DOHH2 (cell line): ENCODE data around the gene ASGR2.

Source experiments
- H3F3A ChIP-seq: fragments of 200-600 bp; sonication (generic), shearing (Covaris generic); 2 replicates; pipeline ENCODE4 v1.6.0; 2016; ENCODE audit warnings: antibody characterized with exemption, mild to moderate bottlenecking; ENCODE audit not compliant: control insufficient read depth, insufficient read depth
- H3K27ac ChIP-seq: fragments of 200-600 bp; sonication (generic); 2 replicates; pipeline ENCODE4 v1.5.1; 2014; ENCODE audit warnings: low read depth, mild to moderate bottlenecking, low read length, moderate library complexity
- H3K27me3 ChIP-seq: fragments of 200-600 bp; sonication (generic); 2 replicates; pipeline ENCODE4 v1.6.1; 2014; ENCODE audit warnings: mild to moderate bottlenecking, low read length, mixed read lengths; ENCODE audit not compliant: control insufficient read depth
- H3K36me3 ChIP-seq: fragments of 200-600 bp; sonication (generic); 2 replicates; pipeline ENCODE4 v1.6.1; 2014; ENCODE audit warnings: mild to moderate bottlenecking, low read length, moderate library complexity, mixed read lengths; ENCODE audit not compliant: control insufficient read depth
- H3K4me1 ChIP-seq: fragments of 200-600 bp; sonication (generic); 2 replicates; pipeline ENCODE4 v1.6.1; 2014; ENCODE audit warnings: mild to moderate bottlenecking, low read length, mixed read lengths; ENCODE audit not compliant: control insufficient read depth
- H3K4me2 ChIP-seq: fragments of 200-600 bp; sonication (generic); 2 replicates; pipeline ENCODE4 v1.6.0; 2014; ENCODE audit warnings: mild to moderate bottlenecking, low read length, moderate library complexity
- H3K4me3 ChIP-seq: fragments of 200-600 bp; sonication (generic); 2 replicates; pipeline ENCODE4 v1.5.1; 2014; ENCODE audit warnings: mild to moderate bottlenecking, low read length, mixed read lengths
- H3K79me2 ChIP-seq: fragments of 200-600 bp; sonication (generic); 2 replicates; pipeline ENCODE4 v1.6.1; 2014; ENCODE audit warnings: mild to moderate bottlenecking, low read length, mixed read lengths; ENCODE audit not compliant: control insufficient read depth
- H3K9me2 ChIP-seq: fragments of 200-600 bp; sonication (generic); replicated peaks from 2 replicates; pipeline ENCODE4 v1.6.1; 2014; ENCODE audit warnings: mild to moderate bottlenecking, low read length, mixed read lengths; ENCODE audit not compliant: control insufficient read depth
- H3K9me3 ChIP-seq: fragments of 200-600 bp; sonication (generic); 2 replicates; pipeline ENCODE4 v1.6.1; 2014; ENCODE audit warnings: antibody characterized with exemption, low read length, mixed read lengths; ENCODE audit not compliant: control insufficient read depth, insufficient read depth
- H4K20me1 ChIP-seq: fragments of 200-600 bp; sonication (generic); 2 replicates; pipeline ENCODE4 v1.6.0; 2014; ENCODE audit warnings: low read depth, mild to moderate bottlenecking, antibody characterized with exemption, low read length, moderate library complexity; ENCODE audit not compliant: control insufficient read depth, insufficient read depth
- CTCF ChIP-seq: fragments of 200-600 bp; sonication (generic); IDR thresholded peaks from one replicate; pipeline ENCODE4 v1.5.1; 2014; ENCODE audit warnings: antibody characterized with exemption, mild to moderate bottlenecking, low read depth, low read length; ENCODE audit not compliant: poor library complexity, severe bottlenecking
- EZH2phosphoT487 ChIP-seq: fragments of 200-600 bp; sonication (generic); IDR thresholded peaks from 2 replicates; pipeline ENCODE4 v1.6.1; 2017; ENCODE audit warnings: borderline replicate concordance, mild to moderate bottlenecking, antibody characterized with exemption, low read length, moderate library complexity, mixed read lengths

The ASGR2 gene

GRCh38 chr17:7080456-7081041, 34.1 kb downstream of the ASGR2 start:
- peaks cover 8% of the 10 kb centered on the region; the same call in 1 of the 2 replicates for H3K27me3 ChIP-seq
- no peak for TF ChIP-seq EZH2phosphoT487
- TF ChIP-seq CTCF, result no peak
- no peaks in the 10 kb centered on the region for H4K20me1 ChIP-seq
- H3K36me3 ChIP-seq, result no peaks in the 10 kb centered on the region
- no peak overlapping the region for H3K27ac ChIP-seq
- no peaks in the 10 kb centered on the region for H3K9me3 ChIP-seq
- no peaks in the 10 kb centered on the region for H3K9me2 ChIP-seq
- H3F3A ChIP-seq, result no peaks in the 10 kb centered on the region
- no peak overlapping the region for H3K4me3 ChIP-seq
- H3K4me1 ChIP-seq, result no peaks in the 10 kb centered on the region
- H3K79me2 ChIP-seq, result no peaks in the 10 kb centered on the region
- H3K4me2 ChIP-seq, result no peak overlapping the region

DNA sequence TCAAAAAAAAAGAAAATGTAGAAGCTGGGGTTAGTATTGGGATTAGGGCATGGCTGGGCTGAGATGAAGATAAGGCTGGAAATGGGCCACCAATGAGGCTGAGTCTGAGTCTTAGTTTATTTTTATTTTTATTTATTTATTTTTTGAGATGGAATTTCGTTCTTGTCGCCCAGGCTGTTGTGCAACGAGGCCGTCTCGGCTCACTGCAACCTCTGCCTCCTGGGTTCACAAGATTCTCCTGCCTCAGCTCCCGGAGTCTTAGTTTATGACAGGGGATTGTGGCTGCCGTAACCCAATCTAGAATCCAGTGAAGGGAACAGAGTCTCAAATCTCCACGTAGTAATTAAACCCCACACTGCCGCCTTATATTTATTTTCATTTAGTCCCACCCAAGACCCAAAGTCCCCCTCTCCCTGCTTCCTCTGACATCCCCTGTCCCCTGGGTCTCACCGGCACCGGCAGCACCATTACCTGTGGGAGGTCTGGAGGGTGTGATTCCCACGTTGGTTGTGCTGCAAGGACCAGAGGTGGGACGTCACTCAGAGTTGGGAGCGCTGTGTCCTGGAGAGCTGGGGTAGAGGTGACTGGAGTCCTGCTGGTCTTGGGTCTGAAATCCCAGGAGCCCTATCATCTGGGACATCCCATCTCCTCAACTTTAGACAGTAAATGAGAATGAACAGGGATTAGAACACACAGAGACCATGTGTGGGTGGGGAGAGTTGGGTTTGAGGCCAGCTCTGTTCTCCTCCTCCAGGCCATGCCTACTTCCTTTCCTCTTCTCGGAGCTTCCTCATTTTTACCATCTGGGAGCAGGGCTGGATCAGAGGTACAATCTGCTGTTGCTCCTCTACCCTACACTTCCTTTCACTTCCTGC, 34.8 kb downstream of the ASGR2 start, which contains the start of gene CLEC10A:
Gene CLEC10A, minus strand, starts transcription at position 671 of the 875 bp plus-strand sequence. CDS start 1,439 bp downstream, outside the sequence.
- Histone ChIP-seq H3K9me3 (no peaks in the 10 kb centered on the region), H3K9me2 (no peaks in the 10 kb centered on the region), H3K4me1 (no peaks in the 10 kb centered on the region), H3K36me3 (no peaks in the 10 kb centered on the region), H3K4me3 (no peak within 1 kb of the TSS), H3K79me2 (no peaks in the 10 kb centered on the region), H3K4me2 (no peak within 1 kb of the TSS), H3K27ac (no peak within 1 kb of the TSS), H3F3A (no peaks in the 10 kb centered on the region), H3K27me3 (peaks cover 8% of the 10 kb centered on the region; the same call in 1 of the 2 replicates), H4K20me1 (no peaks in the 10 kb centered on the region)
- no peak for TF ChIP-seq CTCF
- no peak for TF ChIP-seq EZH2phosphoT487

- H3K27ac ChIP-seq, result no peak overlapping the region
- H4K20me1 ChIP-seq, result no peaks in the 10 kb centered on the region
- H3K4me3 ChIP-seq, result no peak overlapping the region
- H3K27me3 ChIP-seq, result 0 out of 2 replicates have a peak, but pooled peaks cover under 1% of the 10 kb centered on the region
- H3F3A ChIP-seq, result no peaks in the 10 kb centered on the region
- no peak overlapping the region for H3K4me2 ChIP-seq
- H3K4me1 ChIP-seq, result no peaks in the 10 kb centered on the region
- H3K79me2 ChIP-seq, result no peaks in the 10 kb centered on the region
- no peaks in the 10 kb centered on the region for H3K9me3 ChIP-seq
- no peaks in the 10 kb centered on the region for H3K9me2 ChIP-seq
- TF ChIP-seq EZH2phosphoT487 (no peak), CTCF (no peak)
- no peaks in the 10 kb centered on the region for H3K36me3 ChIP-seq
Observed at GRCh38 chr17:7078711-7079110, 35.9 kb downstream of the ASGR2 start.
